T-helper 2 cell treated with Interferon-gamma antibody and Interleukin-4, amounts not matched to agents 5 μg/mL and 100 μg/mL, for 36 hours (primary cell): ENCODE results near the gene C1GALT1C1L.
A peak's percentile ranks its signal among the peaks of the same experiment; 100 is the strongest.
"Not testable (repeated sequence)": the region's sequence is repeated elsewhere in the genome, so short reads cannot be mapped to it uniquely, and the experiment has no call there.

ENCODE experiments used
- DNase-seq: peaks from one replicate; pipeline ENCODE4 v3.0.0; 2021; ENCODE audit warnings: low spot score
- H3K27ac Mint-ChIP-seq: one replicate; pipeline ENCODE4 v1.8.0; 2021; ENCODE audit warnings: mild to moderate bottlenecking, mixed read lengths
- H3K27me3 Mint-ChIP-seq: one replicate; pipeline ENCODE4 v1.8.0; 2021; ENCODE audit warnings: low read depth, mixed read lengths
- H3K36me3 Mint-ChIP-seq: one replicate; pipeline ENCODE4 v1.8.0; 2021; ENCODE audit warnings: low read depth, mixed read lengths
- H3K4me1 Mint-ChIP-seq: one replicate; pipeline ENCODE4 v1.8.0; 2021; ENCODE audit warnings: low read depth, mixed read lengths
- H3K4me3 Mint-ChIP-seq: one replicate; pipeline ENCODE4 v1.8.0; 2022; ENCODE audit warnings: mild to moderate bottlenecking, moderate library complexity, mixed read lengths
- H3K9me3 Mint-ChIP-seq: one replicate; pipeline ENCODE4 v1.8.0; 2021; ENCODE audit warnings: mixed read lengths

C1GALT1C1L gene

GRCh38 chr2:43698140-43698539 is 21.9 kb upstream of the C1GALT1C1L start:
- H3K9me3 Mint-ChIP-seq, DNase-seq, H3K36me3 Mint-ChIP-seq, H3K4me3 Mint-ChIP-seq, H3K27ac Mint-ChIP-seq, H3K4me1 Mint-ChIP-seq, H3K27me3 Mint-ChIP-seq: not testable (repeated sequence)

DNA sequence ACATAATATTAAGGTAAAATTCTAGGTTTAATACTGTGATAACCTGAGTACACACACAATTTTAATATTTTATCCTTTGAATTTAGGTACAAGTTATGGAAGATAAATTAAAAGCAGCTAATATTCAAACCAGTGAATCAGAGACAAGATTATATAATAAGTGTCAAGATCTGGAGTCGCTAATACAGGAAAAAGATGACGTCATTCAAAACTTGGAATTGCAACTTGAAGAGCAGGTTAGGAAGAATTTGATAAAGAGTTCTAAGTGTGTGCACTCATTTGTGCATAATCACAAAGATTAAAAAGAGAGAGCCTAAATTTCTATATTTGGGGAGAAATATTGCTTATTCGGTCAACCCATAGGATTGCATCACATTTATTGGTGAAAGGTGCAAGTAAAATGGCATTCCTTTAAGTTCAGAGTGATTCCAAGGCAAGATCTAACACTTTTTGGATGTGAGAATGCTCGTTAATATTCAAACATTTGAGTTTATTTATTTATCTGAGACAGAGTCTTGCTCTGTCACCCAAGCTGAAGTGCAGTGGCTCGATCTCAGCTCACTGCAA is 16.3 kb upstream of the C1GALT1C1L start:
- DNase-seq = no peak
- Mint-ChIP-seq H3K27ac (no peak overlapping the region), H3K36me3 (no peaks in the 10 kb centered on the region), H3K27me3 (no peaks in the 10 kb centered on the region), H3K4me1 (no peaks in the 10 kb centered on the region), H3K4me3 (no peak overlapping the region), H3K9me3 (no peaks in the 10 kb centered on the region)

GRCh38 chr2:43689999-43690398 is 13.8 kb upstream of the C1GALT1C1L start:
- Mint-ChIP-seq H3K4me3 (no peak overlapping the region), H3K27ac (no peak overlapping the region), H3K4me1 (no peaks in the 10 kb centered on the region), H3K9me3 (no peaks in the 10 kb centered on the region), H3K36me3 (no peaks in the 10 kb centered on the region), H3K27me3 (no peaks in the 10 kb centered on the region)
- no peak for DNase-seq

DNA sequence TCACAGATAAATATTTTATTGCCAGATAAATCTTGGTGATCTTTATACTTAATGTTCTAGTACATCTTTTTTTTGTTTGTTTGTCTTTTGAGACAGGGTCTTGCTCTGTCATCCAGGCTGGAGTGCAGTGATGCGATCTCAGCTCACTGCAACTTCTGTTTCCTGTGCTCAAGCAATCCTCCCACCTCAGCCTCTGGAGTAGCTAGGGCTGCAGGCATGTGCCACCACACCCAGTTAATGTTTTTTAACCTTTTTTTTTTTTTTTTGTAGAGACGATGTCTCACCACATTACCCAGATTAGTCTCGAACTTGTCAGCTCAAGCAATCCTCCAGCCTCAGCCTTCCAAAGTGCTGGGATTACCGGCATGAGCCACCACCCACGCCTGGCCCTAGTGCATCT is 9.1 kb upstream of the C1GALT1C1L start:
- no peak for DNase-seq
- Mint-ChIP-seq H3K4me3 (no peak overlapping the region), H3K36me3 (no peaks in the 10 kb centered on the region), H3K27me3 (no peaks in the 10 kb centered on the region), H3K27ac (no peak overlapping the region), H3K4me1 (no peaks in the 10 kb centered on the region), H3K9me3 (no peaks in the 10 kb centered on the region)

- H3K27me3 Mint-ChIP-seq, H3K27ac Mint-ChIP-seq, H3K4me1 Mint-ChIP-seq, H3K4me3 Mint-ChIP-seq, DNase-seq, H3K9me3 Mint-ChIP-seq, H3K36me3 Mint-ChIP-seq: not testable (repeated sequence)
These were observed 1.6 kb upstream of the C1GALT1C1L start for GRCh38 chr2:43677783-43678182.

DNA sequence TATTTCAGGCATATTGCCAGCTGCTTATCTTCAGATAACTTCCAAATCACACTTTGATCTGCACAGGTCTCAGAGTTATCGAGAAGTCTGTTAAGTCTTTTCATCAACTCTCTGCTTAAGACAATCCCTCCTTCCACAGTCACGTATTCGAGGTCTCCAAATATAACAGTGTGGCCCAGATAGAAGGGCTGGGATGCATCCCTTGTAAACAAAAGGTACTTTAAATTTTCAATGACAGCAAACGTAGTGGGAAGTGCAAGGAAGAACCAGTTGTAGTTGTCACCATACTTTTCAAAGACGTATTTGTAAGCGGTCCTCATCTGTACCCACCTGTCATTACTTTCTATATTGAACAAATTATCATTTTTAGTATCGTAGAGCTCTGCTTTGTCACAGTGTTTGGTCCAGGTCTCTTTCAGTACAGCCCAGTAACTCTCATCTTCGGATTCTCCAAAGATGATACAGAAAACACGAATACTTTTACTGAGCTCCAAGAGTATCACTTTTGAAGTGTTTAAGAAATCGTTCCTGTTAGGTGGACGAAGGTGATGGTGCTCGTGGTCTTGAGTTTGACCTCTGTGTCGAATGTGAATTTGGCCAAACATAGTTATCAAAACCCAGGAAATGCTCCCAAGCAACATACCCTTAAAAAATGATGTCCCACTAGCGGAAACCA is 445 bp downstream of the C1GALT1C1L start:
- H3K36me3 Mint-ChIP-seq = no peaks in the 10 kb centered on the region
- peaks cover 7% of the 10 kb centered on the region for H3K4me1 Mint-ChIP-seq
- no peak overlapping the region for H3K27ac Mint-ChIP-seq
- no peak for DNase-seq
- H3K27me3 Mint-ChIP-seq = peaks cover 4% of the 10 kb centered on the region
- peaks cover 7% of the 10 kb centered on the region for H3K9me3 Mint-ChIP-seq
- peak overlapping the region; percentile 52 for H3K4me3 Mint-ChIP-seq

DNA sequence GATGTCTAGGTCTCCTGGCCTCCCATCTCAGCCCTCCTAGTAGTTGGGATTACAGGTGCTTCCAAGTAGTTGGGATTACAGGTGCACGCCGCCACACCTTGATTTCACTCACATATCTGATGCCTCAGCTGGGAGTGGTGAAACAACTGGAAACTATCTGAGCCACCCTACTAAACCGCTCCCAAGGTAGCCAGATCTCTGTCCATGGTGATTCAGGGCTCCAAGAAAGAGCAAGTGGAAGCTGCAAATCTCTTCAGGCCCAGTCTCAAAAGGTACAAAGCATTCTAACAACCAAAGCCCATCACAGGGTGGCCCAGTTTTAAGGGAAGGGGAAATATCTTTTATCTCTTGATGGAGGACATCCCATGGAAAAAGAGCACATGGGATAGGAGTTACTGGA is 19.0 kb downstream of the C1GALT1C1L start:
- Mint-ChIP-seq H3K4me1 (no peaks in the 10 kb centered on the region), H3K4me3 (no peak overlapping the region), H3K36me3 (no peaks in the 10 kb centered on the region), H3K27me3 (no peaks in the 10 kb centered on the region), H3K27ac (no peak overlapping the region), H3K9me3 (no peaks in the 10 kb centered on the region)
- DNase-seq = no peak

DNA sequence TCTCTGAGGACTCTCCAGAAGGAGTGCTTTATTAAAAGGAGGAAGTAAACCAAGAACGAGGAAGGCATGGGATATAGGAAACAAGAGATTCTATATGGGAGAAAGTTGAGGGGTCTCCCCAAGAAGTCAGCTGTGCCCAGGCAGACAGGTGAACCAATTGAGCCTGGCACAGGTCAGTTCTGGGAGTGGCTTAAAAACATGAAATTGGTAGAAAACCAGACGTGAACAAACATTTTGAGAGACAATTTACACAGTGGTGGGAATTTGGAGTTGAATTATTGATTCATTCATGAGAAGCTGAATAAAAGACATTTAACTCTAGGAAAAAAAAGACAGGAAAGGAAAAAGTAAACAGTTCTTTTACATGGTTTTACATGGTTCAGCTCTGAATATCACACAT is 22.7 kb downstream of the C1GALT1C1L start:
- Mint-ChIP-seq H3K27ac (no peak overlapping the region), H3K4me3 (no peak overlapping the region), H3K9me3 (no peaks in the 10 kb centered on the region), H3K4me1 (no peaks in the 10 kb centered on the region), H3K36me3 (no peaks in the 10 kb centered on the region), H3K27me3 (no peaks in the 10 kb centered on the region)
- DNase-seq = no peak

- no peaks in the 10 kb centered on the region for H3K27me3 Mint-ChIP-seq
- H3K36me3 Mint-ChIP-seq = no peaks in the 10 kb centered on the region
- H3K4me1 Mint-ChIP-seq = no peaks in the 10 kb centered on the region
- no peaks in the 10 kb centered on the region for H3K9me3 Mint-ChIP-seq
- H3K4me3 Mint-ChIP-seq = no peak overlapping the region
- no peak for DNase-seq
- H3K27ac Mint-ChIP-seq = no peak overlapping the region
These were observed 27.1 kb downstream of the C1GALT1C1L start for GRCh38 chr2:43648994-43649701.

GRCh38 chr2:43643680-43644079 is 32.5 kb downstream of the C1GALT1C1L start:
- DNase-seq = no peak
- peaks cover 1% of the 10 kb centered on the region for H3K36me3 Mint-ChIP-seq
- no peak overlapping the region for H3K27ac Mint-ChIP-seq
- no peaks in the 10 kb centered on the region for H3K4me1 Mint-ChIP-seq
- no peak overlapping the region for H3K4me3 Mint-ChIP-seq
- peaks cover 5% of the 10 kb centered on the region for H3K9me3 Mint-ChIP-seq
- peaks cover 3% of the 10 kb centered on the region for H3K27me3 Mint-ChIP-seq

- Mint-ChIP-seq H3K4me3 (no peak overlapping the region), H3K4me1 (peaks cover 6% of the 10 kb centered on the region), H3K9me3 (peaks cover 5% of the 10 kb centered on the region), H3K27me3 (peaks cover 3% of the 10 kb centered on the region), H3K27ac (no peak overlapping the region), H3K36me3 (peaks cover 1% of the 10 kb centered on the region)
- no peak for DNase-seq
These were observed 33.9 kb downstream of the C1GALT1C1L start for GRCh38 chr2:43642363-43642762.

- Mint-ChIP-seq H3K27ac (peak within 1 kb of the TSS; percentile 82), H3K36me3 (peaks cover 1% of the 10 kb centered on the region), H3K27me3 (peaks cover 25% of the 10 kb centered on the region), H3K9me3 (peaks cover 5% of the 10 kb centered on the region), H3K4me1 (peaks cover 19% of the 10 kb centered on the region), H3K4me3 (peak within 1 kb of the TSS; percentile 94)
- peak; percentile 89 for DNase-seq
These were observed 39.0 kb downstream of the C1GALT1C1L start, which contains the start of gene PLEKHH2 for GRCh38 chr2:43637030-43637803. PLEKHH2 (plus strand) TSS chr2:43637260; CDS start chr2:43644674, 7,414 bp downstream.

- DNase-seq = no peak
- Mint-ChIP-seq H3K27me3 (peaks cover 30% of the 10 kb centered on the region), H3K9me3 (peaks cover 5% of the 10 kb centered on the region), H3K4me3 (peak overlapping the region; percentile 94), H3K36me3 (peaks cover 1% of the 10 kb centered on the region), H3K4me1 (peaks cover 21% of the 10 kb centered on the region), H3K27ac (peak overlapping the region; percentile 82)
These were observed 39.6 kb downstream of the C1GALT1C1L start for GRCh38 chr2:43636621-43637020.

DNA sequence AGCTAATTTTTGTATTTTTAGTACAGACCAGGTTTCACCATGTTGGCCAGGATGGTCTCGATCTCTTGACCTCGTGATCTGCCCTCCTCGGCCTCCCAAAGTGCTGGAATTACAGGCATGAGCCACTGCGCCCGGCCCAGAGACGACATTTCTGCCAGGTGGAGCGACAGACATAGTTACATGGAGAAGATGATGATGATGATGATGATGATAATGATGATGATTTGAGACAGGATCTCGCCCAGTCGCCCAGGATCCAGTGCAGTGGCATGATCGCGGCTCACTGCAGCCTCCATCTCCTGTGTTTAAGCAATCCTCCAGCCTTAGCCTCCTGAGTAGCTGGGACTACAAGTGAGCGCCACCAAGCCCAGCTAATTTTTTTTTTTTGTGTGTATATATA is 40.1 kb downstream of the C1GALT1C1L start:
- not testable (repeated sequence) for H3K36me3 Mint-ChIP-seq, DNase-seq, H3K9me3 Mint-ChIP-seq
- Mint-ChIP-seq H3K27me3 (peaks cover 31% of the 10 kb centered on the region), H3K27ac (peak overlapping the region; percentile 29), H3K4me3 (peak overlapping the region; percentile 40), H3K4me1 (peaks cover 21% of the 10 kb centered on the region)
